IPS-20b (cell line): ENCODE data around the gene GPR25.

ENCODE experiments used
- H3K27ac ChIP-seq: one replicate; pipeline ENCODE4 v1.5.1; 2013; ENCODE audit warnings: low read length
- H3K27me3 ChIP-seq: 2 replicates; pipeline ENCODE4 v1.6.1; 2013; ENCODE audit warnings: mild to moderate bottlenecking, low read length, inconsistent platforms; ENCODE audit not compliant: insufficient read depth
- H3K36me3 ChIP-seq: 2 replicates; pipeline ENCODE4 v1.6.1; 2013; ENCODE audit warnings: low read depth, mild to moderate bottlenecking, inconsistent platforms, low read length, moderate library complexity; ENCODE audit not compliant: insufficient read depth
- H3K4me1 ChIP-seq: 2 replicates; pipeline ENCODE4 v1.6.1; 2013; ENCODE audit warnings: mild to moderate bottlenecking, control low read depth, inconsistent platforms, low read length, moderate library complexity; ENCODE audit not compliant: insufficient read depth
- H3K4me3 ChIP-seq: 2 replicates; pipeline ENCODE4 v1.5.1; 2013; ENCODE audit warnings: mild to moderate bottlenecking, low read length, inconsistent platforms
- H3K9ac ChIP-seq: 2 replicates; pipeline ENCODE4 v1.6.1; 2013; ENCODE audit warnings: low read depth, mild to moderate bottlenecking, inconsistent platforms, low read length, moderate library complexity
- H3K9me3 ChIP-seq: 2 replicates; pipeline ENCODE4 v1.6.1; 2013; ENCODE audit warnings: mild to moderate bottlenecking, low read depth, low read length, inconsistent platforms; ENCODE audit not compliant: insufficient read depth

GPR25 gene

GRCh38 chr1:200919386-200919785 is 46.6 kb downstream of the GPR25 start:
- Histone ChIP-seq H3K27me3 (no peaks in the 10 kb centered on the region), H3K27ac (no peak overlapping the region), H3K36me3 (no peaks in the 10 kb centered on the region), H3K9ac (no peak overlapping the region), H3K4me3 (no peak overlapping the region), H3K9me3 (no peaks in the 10 kb centered on the region), H3K4me1 (no peaks in the 10 kb centered on the region)

- no peak overlapping the region for H3K9ac ChIP-seq
- H3K4me3 ChIP-seq, result no peak overlapping the region
- H3K27ac ChIP-seq, result no peak overlapping the region
- H3K27me3 ChIP-seq, result no peaks in the 10 kb centered on the region
- no peaks in the 10 kb centered on the region for H3K36me3 ChIP-seq
- H3K9me3 ChIP-seq, result no peaks in the 10 kb centered on the region
- H3K4me1 ChIP-seq, result no peaks in the 10 kb centered on the region
These were observed 48.9 kb downstream of the GPR25 start for GRCh38 chr1:200921571-200922110.

- Histone ChIP-seq H3K9ac (no peak overlapping the region), H3K4me1 (no peaks in the 10 kb centered on the region), H3K36me3 (no peaks in the 10 kb centered on the region), H3K27me3 (no peaks in the 10 kb centered on the region), H3K4me3 (no peak overlapping the region), H3K27ac (no peak overlapping the region), H3K9me3 (no peaks in the 10 kb centered on the region)
These were observed 49.6 kb downstream of the GPR25 start for GRCh38 chr1:200922406-200922805.

DNA sequence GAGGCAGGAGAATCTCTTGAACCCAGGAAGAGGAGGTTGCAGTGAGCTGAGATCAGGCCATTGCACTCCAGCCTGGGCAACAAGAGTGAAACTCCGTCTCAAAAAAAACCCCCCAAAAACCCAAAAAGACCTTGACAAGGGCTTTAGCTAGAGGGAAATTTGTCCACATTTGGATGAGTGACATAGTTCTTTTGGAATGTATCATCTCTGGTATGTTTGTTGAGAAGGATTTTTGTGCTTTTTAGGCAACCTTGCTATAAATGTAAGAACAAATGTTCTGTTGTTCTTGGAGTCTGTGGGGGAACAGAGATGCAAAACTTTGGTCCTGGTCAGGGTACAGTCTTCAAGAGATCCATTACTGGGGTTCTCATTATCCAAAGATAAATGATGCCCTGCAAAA is 50.8 kb downstream of the GPR25 start:
- Histone ChIP-seq H3K9me3 (no peaks in the 10 kb centered on the region), H3K4me3 (no peak overlapping the region), H3K36me3 (no peaks in the 10 kb centered on the region), H3K4me1 (no peaks in the 10 kb centered on the region), H3K9ac (no peak overlapping the region), H3K27me3 (no peaks in the 10 kb centered on the region), H3K27ac (no peak overlapping the region)
